Lower lobe of right lung (tissue), 2 donors: ENCODE data around the gene TXK. TPM values are rescaled to one million over a fixed set of nuclear protein-coding genes. Genes with fewer than 3 reads are reported as not detected.

Experiments used
- ATAC-seq, 2 donors: fragments of 200-7000 bp; cut with Tn5 transposase; one replicate each; pipeline ENCODE4 v1.9.1; 2020 to 2022; ENCODE audit warnings: mild to moderate bottlenecking in 2 of 2, moderate library complexity in 2 of 2
- DNase-seq: peaks from one replicate; pipeline ENCODE4 v3.0.0-alpha.2; 2020
- H3K27ac ChIP-seq: fragments of 200-600 bp; one replicate; pipeline ENCODE4 v1.8.0; 2022
- H3K27me3 ChIP-seq: fragments of 200-600 bp; one replicate; pipeline ENCODE4 v1.8.0; 2022; ENCODE audit warnings: low read depth
- H3K36me3 ChIP-seq: fragments of 200-600 bp; one replicate; pipeline ENCODE4 v1.8.0; 2022; ENCODE audit warnings: mild to moderate bottlenecking
- H3K4me1 ChIP-seq: fragments of 200-600 bp; one replicate; pipeline ENCODE4 v1.8.0; 2022
- H3K4me3 ChIP-seq: fragments of 200-600 bp; one replicate; pipeline ENCODE4 v1.8.0; 2022; ENCODE audit warnings: mild to moderate bottlenecking
- H3K9me3 ChIP-seq: fragments of 200-600 bp; one replicate; pipeline ENCODE4 v1.8.0; 2022
- intact Hi-C: fragments of 100-400 bp; cut with DNase I; formaldehyde crosslinking; loops from one replicate; pipeline ENCODE4 v1.11.0; 2022
- total RNA-seq: library from RNA; stranded (reverse); fragmentation: NEBNext Ultra II Directional; extraction: Animal tissue kit (Norgen Biotek cat#: 25700); gene quantifications from one replicate; pipeline ENCODE4 v1.2.1, GENCODE V29; 2021
- TF ChIP-seq, protein P1 (sequence below): fragments of 200-600 bp; IDR thresholded peaks from one replicate; pipeline ENCODE4 v1.8.0; 2022; ENCODE audit warnings: antibody characterized with exemption, mild to moderate bottlenecking
- donor health status: DM: no; HTN: yes; CAD: no; lungs with severe emphysema.

The TXK gene
- total RNA-seq, 1 donor from 2014 or later, result 7.5 TPM

GRCh38 chr4:48039561-48039960, 94.5 kb downstream of the TXK start:
- intact Hi-C loops, result no loop called here
- Histone ChIP-seq H3K27ac (no peak overlapping the region), H3K4me3 (no peak overlapping the region), H3K36me3 (no peaks in the 10 kb centered on the region), H3K4me1 (no peaks in the 10 kb centered on the region), H3K27me3 (peaks cover 8% of the 10 kb centered on the region), H3K9me3 (no peaks in the 10 kb centered on the region)
- DNase-seq (no peak), ATAC-seq (no peak)
- TF ChIP-seq, protein P1, sequence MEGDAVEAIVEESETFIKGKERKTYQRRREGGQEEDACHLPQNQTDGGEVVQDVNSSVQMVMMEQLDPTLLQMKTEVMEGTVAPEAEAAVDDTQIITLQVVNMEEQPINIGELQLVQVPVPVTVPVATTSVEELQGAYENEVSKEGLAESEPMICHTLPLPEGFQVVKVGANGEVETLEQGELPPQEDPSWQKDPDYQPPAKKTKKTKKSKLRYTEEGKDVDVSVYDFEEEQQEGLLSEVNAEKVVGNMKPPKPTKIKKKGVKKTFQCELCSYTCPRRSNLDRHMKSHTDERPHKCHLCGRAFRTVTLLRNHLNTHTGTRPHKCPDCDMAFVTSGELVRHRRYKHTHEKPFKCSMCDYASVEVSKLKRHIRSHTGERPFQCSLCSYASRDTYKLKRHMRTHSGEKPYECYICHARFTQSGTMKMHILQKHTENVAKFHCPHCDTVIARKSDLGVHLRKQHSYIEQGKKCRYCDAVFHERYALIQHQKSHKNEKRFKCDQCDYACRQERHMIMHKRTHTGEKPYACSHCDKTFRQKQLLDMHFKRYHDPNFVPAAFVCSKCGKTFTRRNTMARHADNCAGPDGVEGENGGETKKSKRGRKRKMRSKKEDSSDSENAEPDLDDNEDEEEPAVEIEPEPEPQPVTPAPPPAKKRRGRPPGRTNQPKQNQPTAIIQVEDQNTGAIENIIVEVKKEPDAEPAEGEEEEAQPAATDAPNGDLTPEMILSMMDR, result no peak

GRCh38 chr4:48038666-48039065, 95.4 kb downstream of the TXK start:
- TF ChIP-seq, protein P1, result no peak
- DNase-seq (no peak), ATAC-seq (no peak)
- no peaks in the 10 kb centered on the region for H3K9me3 ChIP-seq
- H3K27ac ChIP-seq, result no peak overlapping the region
- H3K36me3 ChIP-seq, result no peaks in the 10 kb centered on the region
- intact Hi-C loops, result no loop called here
- no peak overlapping the region for H3K4me3 ChIP-seq
- no peaks in the 10 kb centered on the region for H3K4me1 ChIP-seq
- peaks cover 2% of the 10 kb centered on the region for H3K27me3 ChIP-seq

GRCh38 chr4:48037117-48037462, 97.0 kb downstream of the TXK start:
- no peak for DNase-seq
- TF ChIP-seq, protein P1, result no peak
- intact Hi-C loops, result no loop called here

GRCh38 chr4:48035952-48036351, 98.1 kb downstream of the TXK start:
- no peak overlapping the region for H3K4me3 ChIP-seq
- H3K27ac ChIP-seq, result no peak overlapping the region
- intact Hi-C loops, result no loop called here
- ATAC-seq, result no peak
- no peaks in the 10 kb centered on the region for H3K27me3 ChIP-seq
- H3K36me3 ChIP-seq, result no peaks in the 10 kb centered on the region
- H3K4me1 ChIP-seq, result no peaks in the 10 kb centered on the region
- no peaks in the 10 kb centered on the region for H3K9me3 ChIP-seq
- no peak for DNase-seq
- TF ChIP-seq, protein P1, result no peak

More at GRCh38 chr4:48037117-48037462, 97.0 kb downstream of the TXK start:
- Histone ChIP-seq H3K27me3 (no peaks in the 10 kb centered on the region), H3K27ac (no peak overlapping the region), H3K36me3 (no peaks in the 10 kb centered on the region), H3K4me3 (no peak overlapping the region), H3K9me3 (no peaks in the 10 kb centered on the region), H3K4me1 (no peaks in the 10 kb centered on the region)
- no peak for ATAC-seq

GRCh38 chr4:48033825-48034413, 100.1 kb downstream of the TXK start:
- Histone ChIP-seq H3K4me1 (no peaks in the 10 kb centered on the region), H3K27ac (no peak overlapping the region), H3K36me3 (no peaks in the 10 kb centered on the region), H3K4me3 (no peak overlapping the region), H3K27me3 (no peaks in the 10 kb centered on the region), H3K9me3 (no peaks in the 10 kb centered on the region)
- TF ChIP-seq, protein P1, result peak; percentile 33
- ATAC-seq (peak in 1 of 2 donors; percentile 51), DNase-seq (no peak)
- intact Hi-C loops, result no loop called here
